ENCODE results near the gene MSH3.

Gene MSH3

GRCh38 chr5:80656425-80656824 lies 2.0 kb downstream of the MSH3 start:
- TF ChIP-seq CTCF (IDR thresholded peaks at IDR 0.05), result peak; percentile 9; the same call in 1 of the 2 replicates

DNA sequence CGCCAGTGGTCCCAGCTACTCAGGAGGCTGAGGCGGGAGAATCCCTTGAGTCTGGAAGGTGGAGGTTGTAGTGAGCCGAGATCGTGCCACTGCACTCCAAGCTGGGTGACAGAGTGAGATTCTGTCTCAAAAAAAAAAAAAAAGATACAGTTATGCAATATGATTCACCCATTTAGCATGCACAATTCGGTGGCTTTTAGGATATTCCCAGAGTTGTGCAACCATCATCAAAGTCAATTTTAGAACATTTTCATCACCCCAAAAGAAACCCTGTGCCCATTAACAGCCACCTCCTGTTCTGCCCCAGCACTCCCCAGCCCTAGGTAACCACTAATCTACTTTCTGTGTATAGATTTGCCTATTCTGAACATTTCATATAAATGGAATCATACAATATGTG lies 4.7 kb downstream of the MSH3 start:
- TF ChIP-seq CTCF (IDR thresholded peaks at IDR 0.05), result no peak

- TF ChIP-seq CTCF (IDR thresholded peaks at IDR 0.05), result no peak
Observed at GRCh38 chr5:80662108-80662507, 7.7 kb downstream of the MSH3 start.

- no peak for TF ChIP-seq CTCF (IDR thresholded peaks at IDR 0.05)
Observed at GRCh38 chr5:80665057-80665456, 10.6 kb downstream of the MSH3 start.

- TF ChIP-seq CTCF (IDR thresholded peaks at IDR 0.05), result no peak
Observed at GRCh38 chr5:80667384-80667783, 12.9 kb downstream of the MSH3 start.

DNA sequence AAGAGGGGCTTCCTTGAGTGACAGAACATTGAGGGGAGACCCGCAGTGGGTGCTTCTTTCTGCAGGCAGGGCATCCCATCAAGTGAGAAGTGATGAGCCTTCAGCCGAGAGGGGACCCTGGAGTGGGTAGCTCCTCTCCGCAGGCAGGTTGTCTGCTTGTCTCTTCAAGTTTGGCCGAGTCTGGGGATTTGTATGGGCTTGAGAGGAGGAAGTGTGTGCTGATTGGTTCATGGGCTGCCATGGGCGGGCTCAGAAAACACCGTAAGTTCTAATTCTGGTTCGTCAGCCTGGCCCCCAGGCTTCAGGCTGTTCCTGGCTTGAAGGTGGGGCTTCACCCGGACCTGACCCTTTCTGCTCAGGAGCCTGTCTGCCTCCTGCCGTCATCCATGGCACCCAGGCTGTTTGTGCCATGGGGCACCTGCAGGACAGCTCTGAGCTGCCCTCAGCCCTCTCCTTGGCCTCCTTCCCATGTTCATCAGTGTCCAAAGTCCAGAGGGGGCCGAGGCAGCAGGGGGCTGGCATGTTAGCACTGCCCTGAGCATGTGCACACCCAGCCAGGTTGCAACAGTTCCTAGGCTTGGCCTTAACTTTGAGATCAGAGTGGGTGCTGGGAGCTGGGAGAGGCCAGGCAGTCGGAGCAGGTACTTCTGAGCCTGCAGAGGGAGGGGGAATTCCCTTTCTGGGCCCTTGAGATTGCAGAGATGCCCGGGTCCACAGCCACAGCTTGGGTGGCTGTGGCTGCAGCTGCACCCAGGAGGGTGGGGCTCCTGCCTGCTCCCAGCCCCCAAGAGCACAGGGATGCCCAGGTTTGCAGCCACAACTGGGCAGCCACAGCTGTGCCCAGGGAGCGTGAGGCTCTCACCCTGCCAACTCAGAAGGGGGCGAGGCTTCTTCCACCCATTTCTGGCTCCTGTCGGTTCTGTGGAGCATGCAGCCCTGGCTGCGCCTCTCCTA lies 13.8 kb downstream of the MSH3 start:
- no peak for TF ChIP-seq CTCF (IDR thresholded peaks at IDR 0.05)

GRCh38 chr5:80672140-80672736 lies 17.8 kb downstream of the MSH3 start:
- peak; percentile 79 for TF ChIP-seq CTCF (IDR thresholded peaks at IDR 0.05)

Data from LNCAP (cell line).